K562 (cell line): ENCODE results near the gene ECT2L. TPM values are rescaled to one million over a fixed set of nuclear protein-coding genes. Genes with fewer than 3 reads are reported as not detected.

ENCODE experiments used
- ATAC-seq: fragments of 200-7000 bp; cut with Tn5 transposase; 3 replicates; pipeline ENCODE4 v1.9.1; 2020; ENCODE audit warnings: moderate library complexity
- BruUV-seq: library from RNA; stranded (reverse); fragments of 400-500 nt; replicated peaks from 2 replicates; lab custom pipeline; 2021; lab: Mats Ljungman, UMichigan
- CTCF ChIA-PET: fragments of 300-600 bp; formaldehyde crosslinking; extraction: SDS; loops from one replicate; lab custom pipeline; 2021; ENCODE audit warnings: low intra/inter-chr PET ratio; lab: Yijun Ruan, JAX
- POLR2A ChIA-PET: fragments of 300-600, 350-650 bp; sonication (Branson Sonifier 250); formaldehyde crosslinking; extraction: SDS; loops from one replicate; lab custom pipeline; 2021; ENCODE audit warnings: antibody characterized with exemption, inconsistent platforms; lab: Yijun Ruan, JAX
- DNase-seq, 4 experiments: peaks; one replicate each; pipeline versions ENCODE4 v3.0.0 to v3.0.0-alpha.2; 2011 to 2018; ENCODE audit warnings: low spot score in 3 of 4, mixed read lengths in 3 of 4; ENCODE audit errors: extremely low read depth in 1 of 4
- FAIRE-seq: peaks from 2 replicates; lab custom pipeline; 2011; peaks lifted over from hg19 to GRCh38; lab: Jason Lieb, UNC
- H2AFZ ChIP-seq: 2 replicates; pipeline ENCODE4 v1.6.0; 2011; ENCODE audit warnings: low read depth, low read length, control low read depth, inconsistent platforms
- H3K27ac ChIP-seq: fragments of 200-600 bp; 3 replicates; pipeline ENCODE4 v1.8.0; 2011; ENCODE audit warnings: low read depth, mild to moderate bottlenecking, control low read depth, inconsistent platforms, low read length, moderate library complexity, mixed read lengths; ENCODE audit errors: extremely low read depth
- H3K27me3 ChIP-seq, 2 experiments: fragments of 300-600 bp in 1 of 2; 2 replicates in 1 of 2; 3 replicates in 1 of 2; pipeline versions ENCODE4 v1.6.0 to v1.8.0; 2011; ENCODE audit warnings: inconsistent platforms in 2 of 2, low read length in 2 of 2, mild to moderate bottlenecking in 1 of 2, mixed read lengths in 1 of 2, moderate library complexity in 1 of 2; ENCODE audit not compliant: control insufficient read depth in 2 of 2, insufficient read depth in 2 of 2
- H3K36me3 ChIP-seq: fragments of 300-600 bp; 3 replicates; pipeline ENCODE4 v1.8.0; 2011; ENCODE audit warnings: mild to moderate bottlenecking, low read length, inconsistent platforms; ENCODE audit not compliant: control insufficient read depth, insufficient read depth
- H3K4me1 ChIP-seq, 2 experiments: fragments of 200-600 bp in 1 of 2; replicated peaks in 1 of 2; 2 replicates in 1 of 2; 3 replicates in 1 of 2; pipeline versions ENCODE4 v1.5.1 to v1.8.0; 2011; ENCODE audit warnings: inconsistent platforms in 2 of 2, low read length in 2 of 2, mild to moderate bottlenecking in 1 of 2, mixed read lengths in 1 of 2, moderate library complexity in 1 of 2; ENCODE audit not compliant: control insufficient read depth in 2 of 2, insufficient read depth in 2 of 2
- H3K4me2 ChIP-seq: 2 replicates; pipeline ENCODE4 v1.6.1; 2011; ENCODE audit warnings: low read length, control low read depth, inconsistent platforms, mixed read lengths; ENCODE audit not compliant: insufficient read depth
- H3K4me3 ChIP-seq: fragments of 200-600 bp; sonication (generic), shearing (Covaris generic); 2 replicates; pipeline ENCODE4 v1.5.1; 2016; ENCODE audit warnings: control low read depth, inconsistent platforms
- H3K79me2 ChIP-seq: fragments of 200-600 bp; 3 replicates; pipeline ENCODE4 v1.8.0; 2011; ENCODE audit warnings: low read length, inconsistent platforms; ENCODE audit not compliant: control insufficient read depth, insufficient read depth
- H3K9ac ChIP-seq, 2 experiments: 2 replicates each; pipeline versions ENCODE4 v1.6.0 to v1.6.1; 2011; ENCODE audit warnings: low read depth in 2 of 2, low read length in 2 of 2, control low read depth in 1 of 2, inconsistent platforms in 1 of 2, mild to moderate bottlenecking in 1 of 2, mixed read lengths in 1 of 2; ENCODE audit not compliant: insufficient read depth in 1 of 2
- H3K9me1 ChIP-seq: one replicate; pipeline ENCODE4 v1.6.0; 2011; ENCODE audit warnings: inconsistent platforms, mild to moderate bottlenecking, low read length, moderate library complexity; ENCODE audit not compliant: control insufficient read depth, insufficient read depth
- H3K9me3 ChIP-seq: replicated peaks from 2 replicates; pipeline ENCODE4 v1.5.1; 2011; ENCODE audit warnings: low read depth, low read length, inconsistent platforms; ENCODE audit not compliant: control insufficient read depth, insufficient read depth
- H4K20me1 ChIP-seq: replicated peaks from 2 replicates; pipeline ENCODE4 v1.6.1; 2011; ENCODE audit warnings: low read length, inconsistent platforms, mixed read lengths; ENCODE audit not compliant: control insufficient read depth, insufficient read depth
- CREB1 ChIP-seq, 2 experiments: sonication (generic) in 1 of 2; formaldehyde crosslinking in 1 of 2; IDR thresholded peaks; 2 replicates each; pipeline versions ENCODE4 v1.6.1 to v1.8.0; 2012 to 2022; ENCODE audit warnings: inconsistent platforms in 1 of 2, mild to moderate bottlenecking in 1 of 2, missing genetic modification reagents in 1 of 2, moderate library complexity in 1 of 2
- HCFC1 ChIP-seq: IDR thresholded peaks from 2 replicates; pipeline ENCODE4 v1.6.1; 2012; ENCODE audit warnings: low read depth, low read length, improper control_type of control experiment
- KDM4B ChIP-seq, 2 experiments: fragments of 450-650 bp in 1 of 2; sonication (generic) in 1 of 2; IDR thresholded peaks; 2 replicates each; pipeline ENCODE4 v1.6.1; 2016 to 2017; ENCODE audit warnings: borderline replicate concordance in 2 of 2, antibody characterized with exemption in 1 of 2, low read depth in 1 of 2, mild to moderate bottlenecking in 1 of 2
- NBN ChIP-seq: fragments of 450-650 bp; IDR thresholded peaks from 2 replicates; pipeline ENCODE4 v1.6.1; 2016; ENCODE audit warnings: low read depth, mild to moderate bottlenecking
- ZNF408 ChIP-seq: fragments of 250-450 bp; sonication (Bioruptor Pico); IDR thresholded peaks from 2 replicates; pipeline ENCODE4 v1.4.0; 2020; ENCODE audit warnings: low read depth, mild to moderate bottlenecking, moderate library complexity
- ZNF707 ChIP-seq: fragments of 250-450 bp; sonication (Bioruptor Pico); conservative IDR thresholded peaks from 2 replicates; pipeline ENCODE4 v1.8.0; 2022; ENCODE audit warnings: inconsistent platforms, mild to moderate bottlenecking, moderate library complexity
- WGBS: fragments of 100-300 bp; shearing (Covaris generic); methylation state at CpG from one replicate; pipeline ENCODE4 v1.1.6; 2016; ENCODE audit warnings: low coverage, mixed read lengths; ENCODE audit not compliant: insufficient coverage; ENCODE audit errors: missing lambda C conversion rate; 5-methylcytosine and 5-hydroxymethylcytosine counted together
- in situ Hi-C: fragments of 300-500 bp; cut with MboI; formaldehyde crosslinking; loops from 4 replicates; pipeline ENCODE4 v1.15.0; 2018; ENCODE audit warnings: inconsistent platforms, mixed read lengths
- intact Hi-C: fragments of 100-400 bp; cut with micrococcal nuclease; formaldehyde crosslinking; loops from 2 replicates; pipeline ENCODE4 v1.14.2; 2022
- polyA plus RNA-seq, 8 experiments: library from polyadenylated mRNA; depleted of rRNA in 4 of 8; stranded (reverse) in 5 of 8; unstranded in 3 of 8; fragments of >200 nt; fragmentation: Nextera tagmentation in 2 of 8; fragmentation: Illumina TruSeq in 1 of 8; extraction: Ambion mirVana in 2 of 8; extraction: Trizol in 1 of 8; gene quantifications; 2 replicates each; pipeline versions ENCODE4 v1.2.1 to v1.2.3, GENCODE V29; 2011 to 2014; ENCODE audit warnings: inconsistent platforms in 1 of 8, missing spikeins in 1 of 8
- total RNA-seq, 7 experiments: library from RNA; depleted of rRNA in 6 of 7; stranded (reverse); fragments of >200 nt in 6 of 7; fragmentation: Illumina TruSeq in 2 of 7; extraction: Trizol in 2 of 7; gene quantifications; 2 replicates each; pipeline versions ENCODE4 v1.2.1 to v1.2.3, GENCODE V29; 2011 to 2021; ENCODE audit warnings: low replicate concordance in 1 of 7
- TF ChIP-seq, protein P1 (sequence below): fragments of 250-450 bp; sonication (Bioruptor Pico); IDR thresholded peaks from 2 replicates; pipeline ENCODE4 v1.6.1; 2021; ENCODE audit warnings: mild to moderate bottlenecking
- TF ChIP-seq, protein P2 (sequence below), 3 experiments: IDR thresholded peaks in 2 of 3; conservative IDR thresholded peaks in 1 of 3; 2 replicates each; pipeline ENCODE4 v1.5.1; 2011 to 2012; ENCODE audit warnings: low read length in 3 of 3, mild to moderate bottlenecking in 3 of 3, control low read depth in 2 of 3, improper control_type of control experiment in 1 of 3, inconsistent platforms in 1 of 3, low read depth in 1 of 3, mixed read lengths in 1 of 3, moderate library complexity in 1 of 3; ENCODE audit not compliant: insufficient read depth in 2 of 3

Gene ECT2L
- total and polyA plus RNA-seq, 9 of the 15 experiments (the other 6 are each of a cell fraction or from before 2014, with no cell fraction given), result 0.03 to 0.04 TPM; not detected in 7

DNA sequence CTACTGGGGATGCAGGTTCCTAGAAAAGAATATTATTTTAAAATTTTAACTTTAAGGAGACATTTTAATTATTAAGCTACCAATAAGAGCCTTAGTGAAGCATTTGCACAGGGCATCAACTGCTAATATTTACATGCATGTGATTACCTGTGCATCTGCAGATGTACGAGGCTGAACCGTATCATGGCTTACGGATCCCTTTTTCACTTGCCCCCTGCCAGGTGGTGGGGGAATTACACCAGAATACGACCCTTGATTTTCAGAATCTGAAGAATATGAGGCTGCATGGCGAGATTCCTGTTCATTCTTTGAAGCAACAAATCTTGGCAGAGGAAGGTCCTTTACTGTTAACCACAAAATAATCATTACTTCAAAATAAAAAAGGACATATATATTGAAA is 149.5 kb downstream of the ECT2L start:
- H3K9me3 ChIP-seq, result no peaks in the 10 kb centered on the region

More for the DNA sequence above, 149.5 kb downstream of the ECT2L start:
- CTCF ChIA-PET, result no interaction called here
- Histone ChIP-seq H3K9ac (no peak overlapping the region), H3K36me3 (peaks cover 20% of the 10 kb centered on the region; the same call in 2 of the 3 replicates), H3K4me2 (no peak overlapping the region), H3K4me3 (no peak overlapping the region), H3K27ac (no peak overlapping the region), H3K27me3 (no peaks in the 10 kb centered on the region), H3K4me1 (no peaks in the 10 kb centered on the region; a peak in 2 of 5 replicates), H2AFZ (no peak overlapping the region), H3K9me1 (no peaks in the 10 kb centered on the region), H3K79me2 (peaks cover 3% of the 10 kb centered on the region; the same call in 2 of the 3 replicates), H4K20me1 (no peaks in the 10 kb centered on the region)
- 82% methylated on average over 5 of the region's 5 CpGs for WGBS
- FAIRE-seq (no peak), ATAC-seq (peak; percentile 69), DNase-seq (peak in 3 of 4 experiments; percentile 16 to 22 (median 18))
- intact Hi-C loops, result loop anchor here (5.0 kb wide), 1 partner anchor 42 kb away; the partner anchor contains the start of gene REPS1
- in situ Hi-C loops, result no loop called here
- BruUV-seq, result no TSS peak
- TF ChIP-seq KDM4B (IDR thresholded peaks at IDR 0.05; ENCODE audit: borderline replicate concordance in 2 of 2, low read depth in 1 of 2), result no peak
- TF ChIP-seq ZNF707 (CRISPR knock-in tag), result no peak
- no peak for TF ChIP-seq CREB1 (IDR thresholded peaks at IDR 0.05)
- TF ChIP-seq CREB1 (CRISPR knock-in tag; IDR thresholded peaks at IDR 0.05), result no peak
- TF ChIP-seq ZNF408, result no peak
- TF ChIP-seq HCFC1, result no peak
- TF ChIP-seq, protein P1, sequence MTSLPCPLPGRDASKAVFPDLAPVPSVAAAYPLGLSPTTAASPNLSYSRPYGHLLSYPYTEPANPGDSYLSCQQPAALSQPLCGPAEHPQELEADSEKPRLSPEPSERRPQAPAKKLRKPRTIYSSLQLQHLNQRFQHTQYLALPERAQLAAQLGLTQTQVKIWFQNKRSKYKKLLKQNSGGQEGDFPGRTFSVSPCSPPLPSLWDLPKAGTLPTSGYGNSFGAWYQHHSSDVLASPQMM (CRISPR knock-in tag), result no peak
- TF ChIP-seq NBN, result no peak
- TF ChIP-seq, protein P2, sequence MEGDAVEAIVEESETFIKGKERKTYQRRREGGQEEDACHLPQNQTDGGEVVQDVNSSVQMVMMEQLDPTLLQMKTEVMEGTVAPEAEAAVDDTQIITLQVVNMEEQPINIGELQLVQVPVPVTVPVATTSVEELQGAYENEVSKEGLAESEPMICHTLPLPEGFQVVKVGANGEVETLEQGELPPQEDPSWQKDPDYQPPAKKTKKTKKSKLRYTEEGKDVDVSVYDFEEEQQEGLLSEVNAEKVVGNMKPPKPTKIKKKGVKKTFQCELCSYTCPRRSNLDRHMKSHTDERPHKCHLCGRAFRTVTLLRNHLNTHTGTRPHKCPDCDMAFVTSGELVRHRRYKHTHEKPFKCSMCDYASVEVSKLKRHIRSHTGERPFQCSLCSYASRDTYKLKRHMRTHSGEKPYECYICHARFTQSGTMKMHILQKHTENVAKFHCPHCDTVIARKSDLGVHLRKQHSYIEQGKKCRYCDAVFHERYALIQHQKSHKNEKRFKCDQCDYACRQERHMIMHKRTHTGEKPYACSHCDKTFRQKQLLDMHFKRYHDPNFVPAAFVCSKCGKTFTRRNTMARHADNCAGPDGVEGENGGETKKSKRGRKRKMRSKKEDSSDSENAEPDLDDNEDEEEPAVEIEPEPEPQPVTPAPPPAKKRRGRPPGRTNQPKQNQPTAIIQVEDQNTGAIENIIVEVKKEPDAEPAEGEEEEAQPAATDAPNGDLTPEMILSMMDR (IDR thresholded peaks at IDR 0.05 in 2 of 3, conservative IDR thresholded peaks at IDR 0.05 in 1 of 3; ENCODE audit: insufficient read depth in 2 of 3, low read depth in 1 of 3, low read length in 3 of 3), result peak; percentile 12 to 32 (median 20); a peak in 2 of 6 replicates
- POLR2A ChIA-PET, result no interaction called here
